NCI-H2107 treated with DMSO at 0.1 percent for 48 hours (cell line): ENCODE results near the gene POT1.
"Not testable (repeated sequence)": the region's sequence is repeated elsewhere in the genome, so short reads cannot be mapped to it uniquely, and the experiment has no call there.

Experiments used
- DNase-seq: peaks from one replicate; lab custom pipeline; 2025; ENCODE audit not compliant: unreplicated experiment; lab: John Stamatoyannopoulos, UW

The POT1 gene, protein sequence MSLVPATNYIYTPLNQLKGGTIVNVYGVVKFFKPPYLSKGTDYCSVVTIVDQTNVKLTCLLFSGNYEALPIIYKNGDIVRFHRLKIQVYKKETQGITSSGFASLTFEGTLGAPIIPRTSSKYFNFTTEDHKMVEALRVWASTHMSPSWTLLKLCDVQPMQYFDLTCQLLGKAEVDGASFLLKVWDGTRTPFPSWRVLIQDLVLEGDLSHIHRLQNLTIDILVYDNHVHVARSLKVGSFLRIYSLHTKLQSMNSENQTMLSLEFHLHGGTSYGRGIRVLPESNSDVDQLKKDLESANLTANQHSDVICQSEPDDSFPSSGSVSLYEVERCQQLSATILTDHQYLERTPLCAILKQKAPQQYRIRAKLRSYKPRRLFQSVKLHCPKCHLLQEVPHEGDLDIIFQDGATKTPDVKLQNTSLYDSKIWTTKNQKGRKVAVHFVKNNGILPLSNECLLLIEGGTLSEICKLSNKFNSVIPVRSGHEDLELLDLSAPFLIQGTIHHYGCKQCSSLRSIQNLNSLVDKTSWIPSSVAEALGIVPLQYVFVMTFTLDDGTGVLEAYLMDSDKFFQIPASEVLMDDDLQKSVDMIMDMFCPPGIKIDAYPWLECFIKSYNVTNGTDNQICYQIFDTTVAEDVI

DNA sequence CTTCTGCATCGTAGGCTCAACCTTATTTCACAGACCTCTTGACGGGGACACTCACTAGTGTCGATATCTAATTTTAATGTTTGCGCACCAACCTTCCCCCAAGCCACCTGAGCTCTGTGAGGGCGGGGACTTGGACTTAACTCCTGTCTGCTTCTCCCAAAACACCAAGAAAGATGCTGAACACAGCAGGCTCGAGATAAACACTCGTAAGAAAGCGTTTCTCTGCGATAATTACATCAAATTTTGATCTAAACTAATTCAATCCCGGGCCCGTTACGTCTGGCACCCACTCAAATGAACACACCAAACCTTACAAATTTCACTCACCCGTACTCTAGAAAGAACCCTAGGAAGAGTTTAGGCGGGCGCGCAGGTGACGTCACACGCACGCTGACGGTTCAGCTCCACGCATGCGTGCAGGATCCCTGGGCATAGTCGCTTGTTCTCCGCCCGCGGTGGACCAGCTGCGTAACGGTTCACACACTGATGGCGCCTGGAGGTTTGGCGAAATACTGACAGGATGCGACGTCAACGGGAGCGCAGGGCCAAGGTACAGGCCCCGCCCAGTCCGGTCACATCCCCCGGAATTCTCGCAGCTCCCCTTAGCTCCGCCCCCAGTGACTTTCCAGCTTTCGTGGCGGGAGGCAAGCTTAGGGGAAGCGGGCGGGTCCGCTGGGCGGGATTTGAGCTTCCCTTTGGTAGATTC, at the start of gene POT1:
Gene POT1 (minus strand): TSS at position 359 of the 706 bp plus-strand sequence. CDS start 32,652 bp downstream, outside the sequence.
- DNase-seq, result peak; percentile 97

DNA sequence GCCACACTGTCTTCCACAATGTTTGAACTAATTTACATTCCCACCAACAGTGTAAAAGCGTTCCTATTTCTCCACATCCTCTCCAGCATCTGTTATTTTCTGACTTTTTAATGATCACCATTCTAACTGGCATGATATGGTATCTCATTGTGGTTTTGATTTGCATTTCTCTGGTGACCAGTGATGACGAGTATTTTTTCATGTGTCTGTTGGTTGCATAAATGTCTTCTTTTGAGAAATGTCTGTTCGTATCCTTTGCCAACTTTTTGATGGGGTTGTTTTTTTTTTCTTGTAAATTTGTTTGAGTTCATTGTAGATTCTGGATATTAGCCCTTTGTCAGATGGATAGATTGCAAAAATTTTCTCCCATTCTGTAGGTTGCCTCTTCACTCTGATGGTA, 45.5 kb upstream of the POT1 start:
- DNase-seq, result not testable (repeated sequence)

DNA sequence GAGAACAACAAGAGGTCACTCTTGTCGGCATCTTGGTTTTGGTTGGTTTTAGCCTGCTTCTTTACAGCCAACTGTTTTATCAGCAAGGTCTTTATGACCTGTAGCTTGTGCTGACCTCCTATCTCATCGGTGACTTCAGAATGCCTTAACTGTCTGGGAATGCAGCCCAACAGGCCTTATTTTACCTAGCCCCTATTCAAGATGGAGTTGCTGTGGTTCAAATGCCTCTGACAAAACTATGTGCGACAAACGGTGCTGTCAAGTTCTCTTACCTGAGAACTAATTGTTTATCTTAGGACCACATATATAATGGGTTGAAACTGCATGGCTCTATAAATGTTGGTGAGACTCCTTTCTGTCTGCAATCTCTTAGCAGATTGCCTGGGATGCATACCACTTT, 35.9 kb upstream of the POT1 start:
- no peak for DNase-seq

DNA sequence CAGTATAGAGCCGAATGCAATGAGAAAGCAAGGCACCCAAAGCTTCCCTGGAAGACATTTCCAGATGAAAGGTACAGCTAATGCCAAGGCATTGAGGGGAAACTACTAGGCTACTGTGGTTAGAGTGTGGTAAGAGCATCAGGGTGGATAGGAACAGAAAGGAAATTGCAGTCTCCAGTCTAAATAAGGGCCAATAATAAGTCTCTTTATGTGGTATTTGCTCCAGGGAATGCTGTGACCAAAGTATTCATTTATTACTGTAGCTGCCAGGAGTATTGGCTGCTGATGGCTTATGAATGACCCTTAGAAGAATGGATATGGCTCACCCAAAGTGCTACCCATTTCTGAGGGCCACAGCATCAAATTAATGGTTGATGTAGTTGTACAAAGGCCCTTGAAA, 30.1 kb upstream of the POT1 start:
- DNase-seq, result no peak

DNA sequence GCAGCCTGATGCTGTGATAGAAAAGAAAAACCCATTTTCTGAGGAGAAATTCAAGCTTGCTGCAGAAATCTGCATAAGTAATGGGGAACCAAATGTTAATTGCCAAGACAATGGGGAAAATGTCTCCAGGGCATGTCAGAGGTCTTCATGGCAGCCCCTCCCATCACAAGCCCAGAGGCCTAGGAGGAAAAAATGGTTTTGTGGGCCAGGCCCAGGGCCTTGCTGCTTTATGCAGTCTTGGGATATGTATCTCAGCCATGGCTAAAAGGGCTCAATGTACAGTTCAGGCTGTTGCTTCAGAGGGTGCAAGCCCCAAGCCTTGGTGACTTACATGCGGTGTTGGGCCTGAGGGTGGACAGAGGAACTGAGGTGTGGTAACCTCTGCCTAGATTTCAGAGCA, 28.3 kb upstream of the POT1 start:
- DNase-seq, result not testable (repeated sequence)

DNA sequence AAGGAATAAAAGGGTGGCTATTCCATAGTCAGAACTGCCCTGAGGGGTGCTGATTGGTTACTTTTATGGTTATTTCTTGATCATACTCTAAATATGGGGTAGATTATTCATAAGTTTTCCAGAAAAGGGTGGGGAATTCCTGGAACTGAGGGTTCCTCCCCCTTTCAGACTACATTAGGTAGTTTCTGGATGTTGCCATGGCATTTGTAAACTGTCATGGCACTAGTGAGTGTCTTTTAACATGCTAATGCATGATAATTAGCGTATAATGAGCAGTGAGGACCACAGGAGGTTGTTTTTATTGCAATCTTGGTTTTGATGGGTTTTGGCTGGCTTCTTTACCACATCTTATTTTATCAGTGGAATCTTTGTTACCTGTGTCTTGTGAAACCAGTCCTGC, 26.5 kb upstream of the POT1 start:
- DNase-seq, result no peak

DNA sequence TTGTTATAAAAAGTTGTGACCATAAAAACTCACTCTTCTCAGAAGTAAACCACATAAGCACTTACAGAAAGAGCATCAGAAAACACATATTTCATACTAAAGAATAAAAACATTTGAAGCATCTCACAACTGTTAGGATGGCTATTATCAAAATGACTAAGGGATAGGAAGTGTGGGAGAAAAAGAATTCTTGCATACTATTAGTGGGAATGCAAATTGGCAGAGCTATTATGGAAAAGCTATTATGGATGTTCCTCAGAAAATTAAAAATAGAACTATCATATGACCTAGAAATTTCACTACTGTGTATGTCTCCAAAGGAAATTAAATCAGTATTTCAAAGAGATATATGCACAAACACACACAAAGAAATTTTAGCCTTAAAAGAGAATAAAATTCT, 25.2 kb upstream of the POT1 start:
- no peak for DNase-seq

DNA sequence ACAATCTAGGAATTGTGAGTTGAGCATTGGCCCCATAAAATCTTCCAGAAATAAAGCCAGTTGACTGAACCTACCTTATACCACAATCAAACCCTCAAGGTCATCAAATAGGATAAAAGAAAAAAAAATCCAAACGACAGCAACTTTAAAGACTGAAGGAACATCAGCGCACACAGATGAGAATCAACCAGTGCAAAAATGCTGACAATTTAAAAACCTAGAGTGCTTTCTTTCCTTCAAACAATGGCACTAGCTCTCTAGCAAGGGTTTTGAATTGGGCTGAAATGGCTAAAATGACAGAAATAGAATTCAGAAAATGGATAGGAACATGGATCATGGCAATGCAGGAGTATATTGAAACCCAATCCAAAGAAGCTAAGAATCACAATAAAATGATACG, 16.1 kb upstream of the POT1 start:
- DNase-seq, result no peak

DNA sequence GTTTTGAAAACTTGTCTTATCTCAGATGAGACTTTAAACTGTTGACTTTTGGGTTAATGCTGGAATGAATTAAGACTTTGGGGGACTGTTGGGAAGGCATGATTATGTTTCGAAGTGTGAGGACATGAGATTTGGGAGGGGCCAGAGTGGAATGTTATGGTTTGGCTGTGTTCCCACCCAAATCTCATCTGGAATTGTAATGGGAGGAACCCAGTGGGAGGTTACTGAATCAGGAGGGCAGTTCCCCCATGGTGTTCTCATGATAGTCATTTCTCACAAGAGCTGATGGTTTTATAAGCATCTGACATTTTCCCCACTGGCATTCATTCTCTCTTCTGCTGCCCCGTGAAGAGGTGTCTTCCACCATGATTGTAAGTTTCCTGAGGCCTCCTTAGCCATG, 13.8 kb upstream of the POT1 start:
- no peak for DNase-seq

DNA sequence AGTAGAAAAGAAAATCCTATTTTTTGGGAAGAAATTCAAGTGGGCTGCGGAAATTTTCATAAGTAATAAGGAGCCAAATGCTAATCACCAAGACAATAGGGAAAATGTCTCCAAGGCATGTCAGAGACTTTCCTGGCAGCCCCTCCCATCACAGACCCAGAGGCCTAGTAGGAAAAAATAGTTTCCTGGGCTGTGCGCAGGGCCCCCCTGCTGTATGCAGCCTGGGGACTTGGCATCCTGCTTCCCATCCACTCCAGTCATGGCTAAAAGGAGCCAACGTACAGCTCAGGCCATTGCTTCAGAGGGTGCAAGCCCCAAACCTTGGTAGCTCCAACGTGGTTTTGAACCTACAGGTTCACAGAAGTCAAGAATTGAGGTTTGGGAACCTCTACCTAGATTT, 12.8 kb upstream of the POT1 start:
- no peak for DNase-seq

DNA sequence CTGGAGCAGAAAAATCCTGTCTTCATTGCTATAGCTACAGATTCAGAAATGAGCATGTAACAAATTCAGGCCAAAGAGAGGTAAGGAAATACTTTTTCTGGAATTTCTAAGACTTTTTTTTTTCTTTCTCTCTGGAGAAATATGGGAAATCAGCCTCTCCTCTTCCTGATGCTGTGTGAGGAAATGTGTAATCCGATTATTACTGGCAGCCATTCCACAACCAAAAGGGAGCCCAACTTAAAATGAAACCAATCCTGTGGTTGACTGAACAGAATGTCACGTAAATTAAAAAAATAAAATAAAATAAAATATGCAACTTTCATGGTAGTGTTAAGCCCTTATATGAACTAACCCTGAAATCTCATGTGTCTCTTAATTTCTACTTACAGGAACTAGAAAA, 10.7 kb upstream of the POT1 start:
- DNase-seq, result no peak

DNA sequence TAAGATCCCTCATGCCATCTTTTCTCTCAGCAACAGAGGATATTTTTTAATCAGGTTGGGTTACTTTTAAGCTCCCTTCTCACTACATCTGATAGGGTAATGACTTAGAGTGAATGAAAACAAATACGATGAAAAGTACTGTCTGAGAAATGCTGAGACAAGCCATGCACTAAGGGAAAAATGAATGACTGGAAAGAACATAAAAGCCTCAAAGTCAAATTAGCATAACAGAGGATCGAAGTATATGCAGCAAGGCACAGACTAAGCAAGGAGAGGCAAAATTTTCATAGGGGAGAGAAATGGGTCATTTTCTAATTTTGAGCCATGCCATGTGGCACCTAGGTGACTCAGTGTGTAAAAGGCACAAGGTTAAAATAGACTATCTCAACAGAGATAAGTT, 8.5 kb upstream of the POT1 start:
- no peak for DNase-seq

DNA sequence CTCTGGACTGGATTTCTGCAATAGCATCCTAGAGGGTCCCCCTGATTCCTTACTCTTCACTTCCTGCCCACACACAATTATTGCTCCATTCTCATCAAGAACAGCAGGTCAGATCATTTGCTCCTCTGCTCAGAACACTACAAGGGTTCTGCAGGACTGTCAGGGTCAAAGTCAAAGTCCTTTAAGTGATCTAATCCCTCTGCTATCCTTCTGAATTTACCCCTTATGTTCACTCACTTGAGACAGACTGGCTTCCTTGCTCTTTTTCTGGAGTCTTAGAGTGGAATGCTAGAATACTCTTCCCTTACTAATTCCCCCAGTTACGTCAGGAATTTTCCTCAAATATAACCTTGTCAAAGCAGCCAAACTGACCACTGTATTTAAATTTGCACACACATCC, 7.5 kb upstream of the POT1 start:
- DNase-seq, result no peak

DNA sequence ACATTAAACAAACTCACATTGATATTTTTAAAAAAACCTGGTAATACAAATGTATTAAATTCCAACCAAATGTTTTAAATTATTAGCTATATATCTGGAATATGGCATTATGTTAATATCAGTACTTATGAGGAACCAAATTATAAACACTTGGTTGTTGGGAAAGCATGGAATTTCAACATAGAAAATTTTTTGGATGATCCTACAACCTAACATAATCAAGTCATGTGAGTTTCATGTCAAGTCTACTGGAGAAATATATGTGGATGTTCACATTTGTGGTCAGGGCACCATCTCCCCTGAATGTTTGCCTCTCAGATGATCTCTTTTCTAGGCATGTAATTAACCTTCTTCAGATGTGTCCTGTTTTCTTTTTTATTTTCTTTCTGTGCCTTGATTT, 5.2 kb upstream of the POT1 start:
- DNase-seq, result no peak

DNA sequence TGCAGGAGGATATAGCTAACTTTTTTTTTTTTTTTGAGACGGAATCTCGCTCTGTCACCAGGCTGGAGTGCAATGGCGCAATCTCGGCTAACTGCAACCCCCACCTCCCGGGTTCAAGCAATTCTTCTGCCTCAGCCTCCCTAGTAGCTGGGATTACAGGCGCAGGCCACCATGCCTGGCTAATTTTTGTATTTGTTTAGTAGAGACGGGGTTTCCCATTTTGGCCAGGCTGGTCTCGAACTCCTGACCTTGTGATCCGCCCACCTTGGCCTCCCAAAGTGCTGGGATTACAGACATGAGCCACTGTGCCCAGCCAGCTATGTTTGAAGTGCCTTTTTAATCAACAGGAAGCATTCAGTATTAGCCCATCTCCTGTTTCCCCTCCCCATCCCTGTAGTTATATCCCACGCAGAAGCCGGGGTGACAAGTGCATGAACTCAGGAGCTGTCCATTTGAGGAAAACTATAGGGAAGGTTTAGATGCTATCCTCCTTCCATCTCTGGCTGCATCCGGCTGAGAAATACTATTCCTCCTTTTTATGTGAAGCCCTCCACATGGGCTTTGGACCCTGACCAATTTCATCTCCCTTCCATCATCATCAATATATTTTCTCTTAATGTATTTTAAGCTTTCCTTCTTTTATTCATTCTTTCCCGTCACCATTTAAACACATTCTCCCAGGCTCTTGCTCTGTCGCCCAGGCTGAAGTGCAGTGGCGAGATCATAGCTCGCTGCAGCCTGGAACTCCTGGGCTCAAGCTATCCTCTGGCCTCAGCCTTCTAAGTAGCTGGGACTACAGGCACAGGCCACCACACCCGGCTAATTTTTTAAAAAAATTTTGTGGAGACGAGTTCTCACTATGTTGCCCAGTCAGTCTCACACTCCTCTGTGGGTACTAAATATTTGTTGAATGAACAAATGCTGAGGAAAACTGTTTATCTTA, 1.3 kb upstream of the POT1 start:
- DNase-seq, result no peak

DNA sequence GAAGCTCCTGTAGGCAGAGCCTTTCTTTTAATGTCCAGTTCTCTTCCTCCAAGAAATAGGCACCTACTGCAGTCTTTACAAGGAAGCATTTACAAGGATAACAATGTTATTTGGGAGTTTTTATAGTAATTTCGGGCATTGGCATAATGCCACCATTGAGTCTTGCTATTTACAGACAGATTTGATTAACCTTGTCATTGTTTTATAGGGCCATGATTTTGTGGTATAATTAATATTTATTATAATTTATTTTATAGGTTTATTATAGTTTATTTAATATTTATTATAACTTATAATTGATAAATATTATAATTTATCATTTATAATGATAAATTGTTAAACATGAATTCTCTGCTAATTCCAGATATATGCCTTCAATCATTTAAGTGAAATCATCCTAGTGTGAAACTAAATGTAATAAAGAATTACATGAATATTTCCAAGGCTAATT, 573 bp upstream of the POT1 start:
- DNase-seq, result no peak

DNA sequence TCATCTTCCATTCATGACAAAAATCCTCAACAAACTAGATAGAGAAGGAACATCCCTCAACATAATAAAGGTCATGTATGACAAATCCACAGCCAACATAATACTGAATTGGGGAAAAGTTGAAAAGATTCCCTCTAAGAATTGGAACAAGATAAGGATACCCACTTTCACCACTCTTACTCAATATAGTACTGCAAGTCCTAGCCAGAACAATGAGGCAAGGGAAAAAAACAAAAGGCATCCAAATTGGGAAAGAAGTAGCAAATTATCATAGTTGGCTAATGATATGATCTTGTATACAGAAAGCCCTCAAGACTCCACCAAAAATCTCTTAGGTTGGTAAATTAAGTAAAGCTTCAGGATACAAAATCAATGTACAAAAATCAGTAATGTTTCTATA, 4.7 kb downstream of the POT1 start:
- DNase-seq, result no peak

DNA sequence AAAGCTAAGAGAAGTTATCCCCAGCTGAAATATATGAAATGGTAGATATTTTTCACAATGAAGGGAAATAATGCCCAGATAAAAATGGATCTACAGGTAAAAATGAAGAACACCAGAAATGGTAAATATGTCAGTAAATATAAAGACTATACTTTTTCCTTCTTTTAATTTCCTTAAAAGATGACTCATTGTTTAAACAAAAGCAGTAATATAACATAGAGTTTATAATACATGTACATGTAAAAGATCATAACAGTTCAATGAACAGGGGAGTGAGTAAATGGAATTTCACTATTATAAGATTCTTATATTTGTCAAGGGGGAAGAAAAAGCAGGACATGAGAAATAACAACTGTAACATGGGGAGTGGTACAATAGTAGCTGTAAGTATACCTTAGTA, 7.4 kb downstream of the POT1 start:
- no peak for DNase-seq

DNA sequence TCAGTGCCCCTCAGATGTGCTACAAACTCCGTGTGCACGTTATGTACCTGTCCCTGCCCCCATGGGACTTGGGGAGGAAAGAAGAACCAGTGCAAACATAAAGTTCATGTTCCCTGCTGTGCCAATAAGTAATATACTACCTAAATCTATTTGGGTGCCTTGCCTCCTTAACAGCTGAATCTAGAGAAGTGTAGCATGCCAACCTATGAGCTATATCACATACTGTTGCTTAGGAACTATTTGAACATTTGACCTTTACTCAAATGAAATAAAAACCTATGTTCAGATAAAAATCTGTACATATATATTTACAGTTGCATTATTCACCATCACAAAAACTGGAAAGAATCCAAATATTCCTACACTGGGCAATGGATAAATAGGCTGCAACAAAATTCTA, 9.8 kb downstream of the POT1 start:
- no peak for DNase-seq

DNA sequence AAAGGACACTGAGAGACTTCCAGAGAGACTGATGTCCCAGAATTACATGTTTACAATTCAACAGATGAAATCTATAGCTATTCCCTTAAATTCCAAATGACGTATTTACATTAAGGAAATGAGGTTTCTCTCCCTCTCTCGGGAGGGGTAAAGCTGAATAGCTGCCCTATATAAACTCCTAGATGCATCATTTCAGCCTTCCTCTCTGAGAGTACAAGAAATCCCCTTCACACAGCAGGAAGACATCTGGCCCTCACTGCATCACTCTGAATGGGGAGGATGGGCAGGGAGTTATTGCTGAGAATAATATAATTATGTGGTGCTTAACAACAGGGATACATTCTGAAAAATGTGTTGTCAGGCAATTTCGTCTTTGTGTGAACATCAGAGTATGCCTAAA, 11.0 kb downstream of the POT1 start:
- no peak for DNase-seq

DNA sequence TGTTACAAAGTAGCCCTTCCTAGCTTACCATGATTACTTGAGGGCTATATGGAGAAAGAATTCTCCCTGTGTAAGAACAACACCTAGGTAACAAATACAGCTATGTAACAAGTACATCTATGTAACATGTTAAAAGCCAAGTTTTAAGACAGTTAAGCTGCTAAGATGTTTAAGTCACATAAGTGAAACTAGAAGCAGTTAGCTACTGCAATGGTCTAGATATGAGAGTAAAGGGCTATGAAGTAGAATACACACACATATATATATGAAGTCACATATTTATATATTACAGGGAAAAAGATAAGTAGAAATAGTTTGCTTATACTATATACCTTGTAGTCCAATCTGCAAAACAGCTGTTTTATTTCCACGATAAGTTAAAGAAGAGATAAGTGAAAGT, 14.4 kb downstream of the POT1 start:
- DNase-seq, result no peak
